Adipocyte (in vitro differentiated cells): ENCODE results near the gene RUVBL2.

Experiments used
- DNase-seq: peaks from one replicate; pipeline ENCODE4 v3.0.0-alpha.2; 2015; ENCODE audit warnings: low read depth
- H3K27me3 ChIP-seq: replicated peaks from 2 replicates; pipeline ENCODE4 v1.7.0; 2013; ENCODE audit warnings: mild to moderate bottlenecking, low read length, moderate library complexity; ENCODE audit not compliant: control insufficient read depth, insufficient read depth
- H3K36me3 ChIP-seq: 2 replicates; pipeline ENCODE4 v1.7.0; 2013; ENCODE audit warnings: low read length, mild to moderate bottlenecking, moderate library complexity; ENCODE audit not compliant: control insufficient read depth, insufficient read depth, severe bottlenecking
- H3K4me1 ChIP-seq: 2 replicates; pipeline ENCODE4 v1.7.0; 2013; ENCODE audit warnings: mild to moderate bottlenecking, low read length, moderate library complexity; ENCODE audit not compliant: control insufficient read depth, insufficient read depth
- H3K4me3 ChIP-seq: 2 replicates; pipeline ENCODE4 v1.7.0; 2013; ENCODE audit warnings: mild to moderate bottlenecking, low read length, moderate library complexity
- H3K9ac ChIP-seq: 2 replicates; pipeline ENCODE4 v1.7.0; 2013; ENCODE audit warnings: mild to moderate bottlenecking, low read length, moderate library complexity
- H3K9me3 ChIP-seq: 2 replicates; pipeline ENCODE4 v1.7.0; 2013; ENCODE audit warnings: mild to moderate bottlenecking, low read length, moderate library complexity; ENCODE audit not compliant: control insufficient read depth

Gene RUVBL2

GRCh38 chr19:48955308-48955958 is 38.3 kb upstream of the RUVBL2 start:
- H3K4me3 ChIP-seq: peak overlapping the region; percentile 98
- H3K4me1 ChIP-seq: peaks cover 17% of the 10 kb centered on the region
- H3K36me3 ChIP-seq: peaks cover 5% of the 10 kb centered on the region
- H3K9me3 ChIP-seq: no peaks in the 10 kb centered on the region
- H3K27me3 ChIP-seq: no peaks in the 10 kb centered on the region
- peak overlapping the region; percentile 100 for H3K9ac ChIP-seq
- no peak for DNase-seq

DNA sequence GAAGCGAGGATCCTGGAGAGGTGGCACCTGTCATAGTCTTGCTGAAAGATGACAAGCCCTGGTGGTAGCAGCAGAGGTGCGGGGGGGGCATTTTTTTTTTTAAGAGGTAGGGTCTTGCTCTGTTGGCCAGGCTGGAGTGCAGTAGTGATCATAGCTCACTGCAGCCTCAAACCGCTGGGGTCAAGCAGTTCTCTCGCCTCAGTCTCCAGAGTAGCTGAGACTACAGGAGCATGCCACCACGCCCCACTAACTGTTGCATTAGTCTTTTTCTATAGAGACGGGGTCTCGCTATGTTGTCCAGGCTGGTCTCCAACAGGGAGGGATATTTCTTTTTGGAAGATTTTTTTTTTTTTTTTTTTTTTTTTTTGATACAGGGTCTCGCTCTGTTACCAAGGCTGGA is 35.7 kb upstream of the RUVBL2 start:
- peaks cover 15% of the 10 kb centered on the region for H3K36me3 ChIP-seq
- H3K4me1 ChIP-seq: peaks cover 26% of the 10 kb centered on the region
- H3K9ac ChIP-seq: no peak overlapping the region
- no peak overlapping the region for H3K4me3 ChIP-seq
- H3K9me3 ChIP-seq: no peaks in the 10 kb centered on the region
- no peaks in the 10 kb centered on the region for H3K27me3 ChIP-seq
- no peak for DNase-seq

DNA sequence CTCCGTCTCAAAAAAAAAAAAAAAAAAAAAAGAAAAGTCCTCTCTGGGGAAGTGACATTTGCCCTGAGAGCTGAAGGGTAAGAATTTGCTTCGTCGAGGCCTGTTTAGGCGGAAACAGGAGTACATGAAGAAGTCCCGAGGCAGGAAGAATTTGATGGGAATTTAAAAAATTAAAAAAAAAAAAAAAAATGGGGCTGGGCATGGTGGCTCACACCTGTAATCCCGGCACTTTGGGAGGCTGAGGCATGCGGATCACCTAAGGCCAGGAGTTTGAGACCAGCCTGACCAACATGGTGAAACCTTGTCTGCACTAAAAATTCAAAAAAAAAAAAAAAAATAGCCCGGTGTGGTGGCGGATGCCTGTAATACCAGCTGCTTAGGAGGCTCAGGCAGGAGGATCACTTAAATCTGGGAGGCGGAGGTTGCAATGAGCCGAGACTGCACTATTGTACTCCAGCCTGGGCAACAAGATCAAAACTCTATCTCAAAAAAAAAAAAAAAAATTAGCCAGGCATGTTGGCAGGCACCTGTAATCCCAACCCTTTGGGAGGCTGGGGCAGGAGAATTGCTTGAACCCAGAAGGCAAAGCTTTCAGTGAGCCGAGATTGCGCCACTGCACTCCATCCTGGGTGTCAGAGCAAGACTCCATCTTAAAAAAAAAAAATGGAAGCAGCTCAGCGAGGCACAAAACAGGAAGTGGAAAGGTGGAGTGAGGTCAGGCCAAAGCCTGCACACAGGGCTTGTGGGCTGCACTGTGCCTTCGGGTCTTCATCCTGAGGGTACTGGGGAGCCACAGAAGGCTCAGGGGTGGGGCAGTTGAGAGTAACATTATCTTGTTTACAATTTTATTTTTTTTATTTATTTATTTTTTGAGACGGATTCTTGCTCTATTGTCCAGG is 34.1 kb upstream of the RUVBL2 start:
- DNase-seq: no peak
- no peaks in the 10 kb centered on the region for H3K9me3 ChIP-seq
- H3K36me3 ChIP-seq: peaks cover 15% of the 10 kb centered on the region
- H3K27me3 ChIP-seq: no peaks in the 10 kb centered on the region
- peaks cover 38% of the 10 kb centered on the region for H3K4me1 ChIP-seq
- H3K9ac ChIP-seq: no peak overlapping the region
- H3K4me3 ChIP-seq: no peak overlapping the region

- H3K4me3 ChIP-seq: no peak overlapping the region
- H3K4me1 ChIP-seq: peaks cover 30% of the 10 kb centered on the region
- no peak for DNase-seq
- no peaks in the 10 kb centered on the region for H3K9me3 ChIP-seq
- no peaks in the 10 kb centered on the region for H3K27me3 ChIP-seq
- H3K9ac ChIP-seq: no peak overlapping the region
- H3K36me3 ChIP-seq: peaks cover 16% of the 10 kb centered on the region
Observed at GRCh38 chr19:48961051-48961649, 32.5 kb upstream of the RUVBL2 start.

DNA sequence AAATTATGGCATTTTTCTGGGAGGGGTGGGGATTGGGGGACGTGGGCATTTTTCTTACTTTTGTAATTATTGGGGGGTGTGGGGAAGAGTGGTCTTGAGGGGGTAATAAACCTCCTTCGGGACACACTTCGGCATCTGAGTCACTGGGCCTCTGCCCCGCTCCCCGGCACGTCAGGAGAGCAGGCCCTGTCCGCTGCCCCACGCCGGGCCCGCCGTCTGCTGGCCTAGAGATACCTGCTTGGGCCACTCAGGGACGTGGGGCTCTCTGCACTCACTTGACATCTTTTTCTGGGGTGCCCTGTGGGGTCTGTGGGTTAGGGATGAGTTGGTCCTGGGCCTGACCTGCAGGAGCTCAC is 32.0 kb upstream of the RUVBL2 start:
- H3K9ac ChIP-seq: no peak overlapping the region
- no peaks in the 10 kb centered on the region for H3K27me3 ChIP-seq
- DNase-seq: no peak

DNA sequence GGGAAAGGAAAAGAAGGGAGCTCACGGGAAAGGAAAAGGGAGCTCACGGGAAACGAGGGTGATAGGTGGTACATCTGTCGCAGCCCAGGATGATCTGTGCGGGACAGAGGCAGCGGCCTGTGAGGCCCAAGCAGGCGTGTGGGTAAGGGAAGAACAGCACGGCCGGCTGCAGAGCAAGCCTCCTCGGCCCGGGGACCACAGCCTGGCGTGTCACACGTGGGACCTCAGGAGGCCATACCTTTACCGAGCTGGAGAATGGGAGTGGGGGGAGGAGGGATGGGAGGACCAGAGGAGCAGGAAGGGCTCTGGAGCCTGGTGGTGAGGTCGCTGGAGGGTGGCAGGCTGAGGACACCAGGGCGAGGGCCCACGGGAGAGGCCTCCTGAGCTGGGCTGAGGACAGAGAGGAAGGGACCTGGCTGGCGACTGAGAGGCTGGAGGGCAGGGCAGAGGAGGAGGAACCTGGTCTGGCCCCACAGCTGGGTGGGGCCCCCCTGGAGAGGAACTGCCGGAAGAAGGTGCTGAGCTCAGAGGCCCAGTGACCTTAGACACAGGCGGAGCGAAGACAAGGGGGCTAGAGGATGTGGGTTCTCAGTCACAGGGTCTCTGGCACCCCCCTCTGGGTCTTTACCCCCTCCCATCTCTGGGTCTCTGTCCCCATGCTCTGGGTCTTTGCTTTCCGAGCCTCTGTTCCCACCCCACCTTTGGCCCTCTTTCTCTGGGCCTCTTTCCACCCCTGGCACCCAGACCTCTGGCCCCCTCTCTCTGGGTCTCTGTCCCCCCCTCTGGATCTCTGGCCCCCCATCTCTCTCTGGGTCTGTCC is 31.4 kb upstream of the RUVBL2 start:
- DNase-seq: peak; percentile 33
- Histone ChIP-seq H3K9ac (peak overlapping the region; percentile 37), H3K36me3 (peaks cover 22% of the 10 kb centered on the region), H3K27me3 (no peaks in the 10 kb centered on the region), H3K9me3 (no peaks in the 10 kb centered on the region), H3K4me1 (peaks cover 31% of the 10 kb centered on the region), H3K4me3 (no peak overlapping the region)

More for the DNA sequence above, 32.0 kb upstream of the RUVBL2 start:
- Histone ChIP-seq H3K4me3 (no peak overlapping the region), H3K4me1 (peaks cover 27% of the 10 kb centered on the region), H3K36me3 (peaks cover 18% of the 10 kb centered on the region), H3K9me3 (no peaks in the 10 kb centered on the region)

- Histone ChIP-seq H3K36me3 (peaks cover 22% of the 10 kb centered on the region), H3K9ac (peak overlapping the region; percentile 37), H3K9me3 (no peaks in the 10 kb centered on the region), H3K4me3 (no peak overlapping the region), H3K4me1 (peaks cover 37% of the 10 kb centered on the region), H3K27me3 (no peaks in the 10 kb centered on the region)
- no peak for DNase-seq
Observed at GRCh38 chr19:48962849-48963165, 30.9 kb upstream of the RUVBL2 start.

DNA sequence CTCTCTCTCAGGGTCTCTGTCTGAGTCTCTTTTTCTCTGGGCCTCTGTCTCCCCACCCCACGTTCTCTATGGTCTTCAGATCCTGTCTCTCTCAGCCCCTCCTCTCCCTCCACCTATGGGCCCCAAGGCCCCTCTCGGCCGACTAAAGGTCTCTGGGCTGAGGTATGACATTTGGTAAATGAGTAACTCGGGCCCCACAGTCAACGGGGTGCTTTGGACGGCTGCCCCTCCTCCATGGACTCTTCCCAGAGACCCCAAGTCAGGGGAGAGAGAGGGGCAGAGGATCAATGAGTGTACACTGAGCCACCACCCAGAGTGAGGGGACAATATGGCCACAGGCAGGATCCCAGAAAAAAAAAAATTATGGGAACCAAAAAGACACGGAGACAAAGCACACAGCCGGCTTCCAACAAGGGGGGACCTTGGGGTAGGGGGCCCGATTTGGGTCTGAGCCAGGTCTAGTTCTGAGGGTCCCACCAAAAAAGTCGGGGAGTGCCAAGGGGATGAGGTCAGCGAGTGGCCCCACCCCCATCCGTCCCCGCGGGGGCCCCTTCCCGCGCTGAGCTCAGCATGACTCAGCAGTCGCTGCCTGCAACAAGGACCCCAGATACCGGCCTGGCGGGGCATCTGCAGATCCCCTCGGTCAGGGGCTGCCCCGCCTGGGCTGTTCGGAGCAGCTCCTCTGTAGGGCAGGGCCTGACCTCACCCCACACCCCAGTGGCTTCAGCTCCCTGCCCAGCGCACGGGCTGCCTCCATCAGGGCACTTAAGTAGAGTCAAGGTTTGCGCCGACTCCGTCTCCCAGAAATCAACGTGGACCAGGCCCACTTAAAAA is 30.1 kb upstream of the RUVBL2 start:
- DNase-seq: peak; percentile 81
- Histone ChIP-seq H3K27me3 (no peaks in the 10 kb centered on the region), H3K9me3 (no peaks in the 10 kb centered on the region), H3K4me3 (peak overlapping the region; percentile 74), H3K9ac (peak overlapping the region; percentile 90), H3K36me3 (peaks cover 25% of the 10 kb centered on the region), H3K4me1 (peaks cover 45% of the 10 kb centered on the region)

GRCh38 chr19:48964205-48965039 is 29.3 kb upstream of the RUVBL2 start:
- peak overlapping the region; percentile 74 for H3K4me3 ChIP-seq
- peaks cover 34% of the 10 kb centered on the region for H3K36me3 ChIP-seq
- peaks cover 53% of the 10 kb centered on the region for H3K4me1 ChIP-seq
- peak; percentile 61 for DNase-seq
- H3K9me3 ChIP-seq: no peaks in the 10 kb centered on the region
- peak overlapping the region; percentile 90 for H3K9ac ChIP-seq
- no peaks in the 10 kb centered on the region for H3K27me3 ChIP-seq
